ENCODE results near the gene IFNK.
A peak's percentile ranks its signal among the peaks of the same experiment; 100 is the strongest.

IFNK gene

DNA sequence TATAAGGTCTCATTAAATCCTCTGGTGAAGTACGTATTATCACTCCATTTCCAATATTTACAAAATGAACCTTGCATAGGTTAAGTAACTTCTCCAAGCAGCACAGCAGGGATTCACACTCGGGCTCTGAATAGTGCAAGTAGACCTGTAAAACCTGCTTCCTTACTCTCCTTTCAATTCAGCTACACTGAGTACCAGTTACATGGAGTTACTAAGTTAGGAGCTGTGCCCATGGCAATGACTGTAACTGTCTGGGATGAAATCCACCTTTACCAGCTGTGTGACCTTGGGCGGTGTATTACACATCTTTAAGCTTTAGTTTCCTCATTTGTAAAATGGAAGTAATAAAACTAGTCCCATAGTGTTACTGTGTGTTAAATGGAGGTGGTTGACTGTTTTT, 21.4 kb downstream of the IFNK start:
- TF ChIP-seq EZH2phosphoT487 (IDR thresholded peaks at IDR 0.05; ENCODE audit: low read depth): no peak
- TF ChIP-seq, protein P1, sequence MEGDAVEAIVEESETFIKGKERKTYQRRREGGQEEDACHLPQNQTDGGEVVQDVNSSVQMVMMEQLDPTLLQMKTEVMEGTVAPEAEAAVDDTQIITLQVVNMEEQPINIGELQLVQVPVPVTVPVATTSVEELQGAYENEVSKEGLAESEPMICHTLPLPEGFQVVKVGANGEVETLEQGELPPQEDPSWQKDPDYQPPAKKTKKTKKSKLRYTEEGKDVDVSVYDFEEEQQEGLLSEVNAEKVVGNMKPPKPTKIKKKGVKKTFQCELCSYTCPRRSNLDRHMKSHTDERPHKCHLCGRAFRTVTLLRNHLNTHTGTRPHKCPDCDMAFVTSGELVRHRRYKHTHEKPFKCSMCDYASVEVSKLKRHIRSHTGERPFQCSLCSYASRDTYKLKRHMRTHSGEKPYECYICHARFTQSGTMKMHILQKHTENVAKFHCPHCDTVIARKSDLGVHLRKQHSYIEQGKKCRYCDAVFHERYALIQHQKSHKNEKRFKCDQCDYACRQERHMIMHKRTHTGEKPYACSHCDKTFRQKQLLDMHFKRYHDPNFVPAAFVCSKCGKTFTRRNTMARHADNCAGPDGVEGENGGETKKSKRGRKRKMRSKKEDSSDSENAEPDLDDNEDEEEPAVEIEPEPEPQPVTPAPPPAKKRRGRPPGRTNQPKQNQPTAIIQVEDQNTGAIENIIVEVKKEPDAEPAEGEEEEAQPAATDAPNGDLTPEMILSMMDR (IDR thresholded peaks at IDR 0.05; ENCODE audit: low read depth, low read length): no peak
- H3K4me2 ChIP-seq (ENCODE audit: low read length): no peak overlapping the region
- H3K4me1 ChIP-seq (ENCODE audit: low read length): no peaks in the 10 kb centered on the region
- H3K27ac ChIP-seq (ENCODE audit: low read length): no peak overlapping the region
- no peaks in the 10 kb centered on the region for H3K79me2 ChIP-seq (ENCODE audit: low read length)
- H4K20me1 ChIP-seq (ENCODE audit: insufficient read depth, low read length): no peaks in the 10 kb centered on the region
- no peak overlapping the region for H2AFZ ChIP-seq (ENCODE audit: low read depth, low read length)
- no peaks in the 10 kb centered on the region for H3K27me3 ChIP-seq (ENCODE audit: low read depth, low read length)
- H3K4me3 ChIP-seq (ENCODE audit: low read length): no peak overlapping the region
- peaks cover 11% of the 10 kb centered on the region for H3K36me3 ChIP-seq (replicated peaks; ENCODE audit: low read depth, low read length)
- no peak overlapping the region for H3K9ac ChIP-seq (ENCODE audit: low read length)
- no peaks in the 10 kb centered on the region for H3K9me3 ChIP-seq (ENCODE audit: insufficient read depth, low read length)

DNA sequence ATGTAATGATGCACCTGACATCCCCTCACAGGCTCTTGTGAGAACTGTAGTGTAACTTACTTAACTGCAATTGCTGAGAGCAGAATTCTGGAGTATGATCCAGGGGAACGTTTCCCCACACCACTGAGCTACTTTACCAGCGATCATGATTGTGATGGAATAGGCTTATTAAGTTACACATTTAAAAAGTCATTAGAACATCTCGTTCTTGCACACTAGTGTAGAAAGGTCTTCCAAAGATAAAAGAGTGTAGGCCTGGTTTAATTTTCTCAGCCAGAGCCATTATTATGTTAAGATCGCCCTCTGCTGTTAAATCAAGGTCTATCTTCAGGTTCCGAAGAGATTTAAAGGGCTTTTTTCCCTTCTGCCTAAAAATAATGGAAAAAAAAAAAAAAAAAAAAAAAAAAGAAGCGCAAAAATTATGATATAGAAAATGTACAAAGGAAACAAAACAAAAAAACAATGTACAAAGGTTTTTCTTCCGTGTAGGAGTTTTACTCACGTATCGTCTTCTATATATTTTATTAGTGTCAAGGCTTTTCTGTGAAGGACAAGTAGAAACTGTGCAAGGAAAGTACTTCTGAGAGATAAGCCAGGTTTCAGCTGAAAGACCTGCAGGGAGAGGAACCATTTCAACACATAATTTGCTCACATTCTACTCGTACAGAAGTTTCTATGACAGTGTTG, 24.1 kb downstream of the IFNK start:
- Histone ChIP-seq H3K27me3 (ENCODE audit: low read depth, low read length) (no peaks in the 10 kb centered on the region), H2AFZ (ENCODE audit: low read depth, low read length) (no peak overlapping the region), H3K36me3 (replicated peaks; ENCODE audit: low read depth, low read length) (peaks cover 11% of the 10 kb centered on the region), H4K20me1 (ENCODE audit: insufficient read depth, low read length) (no peaks in the 10 kb centered on the region), H3K9me3 (ENCODE audit: insufficient read depth, low read length) (no peaks in the 10 kb centered on the region), H3K79me2 (ENCODE audit: low read length) (no peaks in the 10 kb centered on the region), H3K9ac (ENCODE audit: low read length) (no peak overlapping the region), H3K4me2 (ENCODE audit: low read length) (no peak overlapping the region), H3K4me3 (ENCODE audit: low read length) (no peak overlapping the region), H3K27ac (ENCODE audit: low read length) (no peak overlapping the region), H3K4me1 (ENCODE audit: low read length) (no peaks in the 10 kb centered on the region)
- TF ChIP-seq, protein P1 (IDR thresholded peaks at IDR 0.05; ENCODE audit: low read depth, low read length): peak; percentile 44
- no peak for TF ChIP-seq EZH2phosphoT487 (IDR thresholded peaks at IDR 0.05; ENCODE audit: low read depth)

- H3K9me3 ChIP-seq (ENCODE audit: insufficient read depth, low read length): no peaks in the 10 kb centered on the region
- H4K20me1 ChIP-seq (ENCODE audit: insufficient read depth, low read length): no peaks in the 10 kb centered on the region
- H3K27ac ChIP-seq (ENCODE audit: low read length): no peak overlapping the region
- no peak overlapping the region for H2AFZ ChIP-seq (ENCODE audit: low read depth, low read length)
- H3K4me2 ChIP-seq (ENCODE audit: low read length): no peak overlapping the region
- no peaks in the 10 kb centered on the region for H3K27me3 ChIP-seq (ENCODE audit: low read depth, low read length)
- no peak for TF ChIP-seq EZH2phosphoT487 (IDR thresholded peaks at IDR 0.05; ENCODE audit: low read depth)
- TF ChIP-seq, protein P1 (IDR thresholded peaks at IDR 0.05; ENCODE audit: low read depth, low read length): no peak
- H3K36me3 ChIP-seq (replicated peaks; ENCODE audit: low read depth, low read length): peaks cover 6% of the 10 kb centered on the region
- no peaks in the 10 kb centered on the region for H3K79me2 ChIP-seq (ENCODE audit: low read length)
- H3K4me1 ChIP-seq (ENCODE audit: low read length): no peaks in the 10 kb centered on the region
- H3K9ac ChIP-seq (ENCODE audit: low read length): no peak overlapping the region
- no peak overlapping the region for H3K4me3 ChIP-seq (ENCODE audit: low read length)
These were observed 25.2 kb downstream of the IFNK start for GRCh38 chr9:27549196-27549755.

GRCh38 chr9:27554712-27555111, 30.6 kb downstream of the IFNK start:
- Histone ChIP-seq H3K36me3 (replicated peaks; ENCODE audit: low read depth, low read length) (peaks cover 11% of the 10 kb centered on the region), H3K27ac (ENCODE audit: low read length) (no peak overlapping the region), H4K20me1 (ENCODE audit: insufficient read depth, low read length) (no peaks in the 10 kb centered on the region), H3K4me3 (ENCODE audit: low read length) (no peak overlapping the region), H3K4me1 (ENCODE audit: low read length) (peaks cover 8% of the 10 kb centered on the region), H3K79me2 (ENCODE audit: low read length) (no peaks in the 10 kb centered on the region), H3K9me3 (ENCODE audit: insufficient read depth, low read length) (no peaks in the 10 kb centered on the region), H3K9ac (ENCODE audit: low read length) (no peak overlapping the region), H2AFZ (ENCODE audit: low read depth, low read length) (no peak overlapping the region), H3K4me2 (ENCODE audit: low read length) (no peak overlapping the region), H3K27me3 (ENCODE audit: low read depth, low read length) (no peaks in the 10 kb centered on the region)
- TF ChIP-seq, protein P1 (IDR thresholded peaks at IDR 0.05; ENCODE audit: low read depth, low read length): no peak
- TF ChIP-seq EZH2phosphoT487 (IDR thresholded peaks at IDR 0.05; ENCODE audit: low read depth): no peak

Data from OCI-LY3 (cell line).